Chondrocyte (in vitro differentiated cells): Measurements from ENCODE around the gene OR2A14. TPM values are rescaled to one million over a fixed set of nuclear protein-coding genes. Genes with fewer than 3 reads are reported as not detected.
A peak's percentile ranks its signal among the peaks of the same experiment; 100 is the strongest.
"Not testable (repeated sequence)": the region's sequence is repeated elsewhere in the genome, so short reads cannot be mapped to it uniquely, and the experiment has no call there.

ENCODE experiments used
- DNase-seq: peaks from one replicate; pipeline ENCODE4 v3.0.0; 2021; ENCODE audit warnings: mixed read lengths, low spot score
- H3K27ac Mint-ChIP-seq: one replicate; pipeline ENCODE4 v1.8.0; 2021; ENCODE audit warnings: mild to moderate bottlenecking, moderate library complexity, mixed read lengths; ENCODE audit not compliant: unreplicated experiment
- H3K27me3 Mint-ChIP-seq: 2 replicates; pipeline ENCODE4 v1.8.0; 2021; ENCODE audit warnings: low read depth, mixed read lengths
- H3K36me3 Mint-ChIP-seq: 2 replicates; pipeline ENCODE4 v1.8.0; 2021; ENCODE audit warnings: low read depth, mixed read lengths
- H3K4me1 Mint-ChIP-seq: 2 replicates; pipeline ENCODE4 v1.8.0; 2021; ENCODE audit warnings: low read depth, mild to moderate bottlenecking, mixed read lengths
- H3K4me3 Mint-ChIP-seq: one replicate; pipeline ENCODE4 v1.8.0; 2021; ENCODE audit warnings: mild to moderate bottlenecking, moderate library complexity, mixed read lengths; ENCODE audit not compliant: unreplicated experiment
- H3K9me3 Mint-ChIP-seq: 2 replicates; pipeline ENCODE4 v1.8.0; 2021; ENCODE audit warnings: low read depth, mixed read lengths
- total RNA-seq: library from RNA; stranded (reverse); gene quantifications from 3 replicates; pipeline ENCODE4 v1.2.1, GENCODE V29; 2021
- TF ChIP-seq, protein P1 (sequence below): fragments of 200-600 bp; sonication (generic); IDR thresholded peaks from 2 replicates; pipeline ENCODE4 v1.5.0; 2021; ENCODE audit warnings: antibody characterized with exemption, mild to moderate bottlenecking, moderate library complexity

The OR2A14 gene
- total RNA-seq, 1 donor from 2014 or later: not detected

DNA sequence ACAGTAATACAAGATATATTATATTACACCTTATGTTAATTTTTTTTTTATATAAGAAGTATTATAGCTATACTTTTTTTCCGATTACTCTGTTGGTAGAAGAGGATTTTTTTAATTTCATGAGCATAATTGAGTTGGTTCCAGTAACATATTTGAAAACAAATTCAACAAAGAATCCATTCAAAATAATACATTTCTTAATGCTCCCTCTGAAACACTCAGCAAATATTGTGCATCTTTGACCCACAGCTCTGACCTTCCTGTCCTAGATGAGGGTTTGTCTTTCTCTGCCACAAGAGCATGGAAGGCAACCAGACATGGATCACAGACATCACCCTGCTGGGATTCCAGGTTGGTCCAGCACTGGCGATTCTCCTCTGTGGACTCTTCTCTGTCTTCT, 13.7 kb upstream of the OR2A14 start, which contains the start of gene OR2A2:
TSS of gene OR2A2 (plus strand) at position 301 of the 400 bp plus-strand sequence. CDS start at position 301, 0 bp downstream.
- DNase-seq: no peak
- Mint-ChIP-seq H3K4me1 (no peaks in the 10 kb centered on the region), H3K27ac (peak within 1 kb of the TSS; percentile 5), H3K27me3 (peaks cover 23% of the 10 kb centered on the region), H3K36me3 (no peaks in the 10 kb centered on the region), H3K4me3 (no peak within 1 kb of the TSS), H3K9me3 (no peaks in the 10 kb centered on the region)
- TF ChIP-seq, protein P1, sequence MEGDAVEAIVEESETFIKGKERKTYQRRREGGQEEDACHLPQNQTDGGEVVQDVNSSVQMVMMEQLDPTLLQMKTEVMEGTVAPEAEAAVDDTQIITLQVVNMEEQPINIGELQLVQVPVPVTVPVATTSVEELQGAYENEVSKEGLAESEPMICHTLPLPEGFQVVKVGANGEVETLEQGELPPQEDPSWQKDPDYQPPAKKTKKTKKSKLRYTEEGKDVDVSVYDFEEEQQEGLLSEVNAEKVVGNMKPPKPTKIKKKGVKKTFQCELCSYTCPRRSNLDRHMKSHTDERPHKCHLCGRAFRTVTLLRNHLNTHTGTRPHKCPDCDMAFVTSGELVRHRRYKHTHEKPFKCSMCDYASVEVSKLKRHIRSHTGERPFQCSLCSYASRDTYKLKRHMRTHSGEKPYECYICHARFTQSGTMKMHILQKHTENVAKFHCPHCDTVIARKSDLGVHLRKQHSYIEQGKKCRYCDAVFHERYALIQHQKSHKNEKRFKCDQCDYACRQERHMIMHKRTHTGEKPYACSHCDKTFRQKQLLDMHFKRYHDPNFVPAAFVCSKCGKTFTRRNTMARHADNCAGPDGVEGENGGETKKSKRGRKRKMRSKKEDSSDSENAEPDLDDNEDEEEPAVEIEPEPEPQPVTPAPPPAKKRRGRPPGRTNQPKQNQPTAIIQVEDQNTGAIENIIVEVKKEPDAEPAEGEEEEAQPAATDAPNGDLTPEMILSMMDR: no peak

DNA sequence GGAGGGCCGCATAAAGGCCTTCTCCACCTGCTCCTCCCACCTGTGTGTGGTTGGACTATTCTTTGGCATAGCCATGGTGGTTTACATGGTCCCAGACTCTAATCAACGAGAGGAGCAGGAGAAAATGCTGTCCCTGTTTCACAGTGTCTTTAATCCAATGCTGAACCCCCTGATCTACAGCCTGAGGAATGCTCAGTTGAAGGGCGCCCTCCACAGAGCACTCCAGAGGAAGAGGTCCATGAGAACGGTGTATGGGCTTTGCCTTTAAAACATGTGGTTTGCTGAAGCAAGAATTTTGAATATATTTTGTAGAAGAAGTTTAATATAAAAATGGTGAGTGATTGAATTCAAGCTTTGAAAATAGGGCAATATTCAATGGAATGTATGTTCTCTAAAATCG, 12.7 kb upstream of the OR2A14 start:
- Mint-ChIP-seq H3K4me1 (no peaks in the 10 kb centered on the region), H3K27ac (peak overlapping the region; percentile 5), H3K9me3 (no peaks in the 10 kb centered on the region), H3K27me3 (peaks cover 21% of the 10 kb centered on the region), H3K36me3 (no peaks in the 10 kb centered on the region), H3K4me3 (no peak overlapping the region)
- TF ChIP-seq, protein P1: no peak
- DNase-seq: no peak

DNA sequence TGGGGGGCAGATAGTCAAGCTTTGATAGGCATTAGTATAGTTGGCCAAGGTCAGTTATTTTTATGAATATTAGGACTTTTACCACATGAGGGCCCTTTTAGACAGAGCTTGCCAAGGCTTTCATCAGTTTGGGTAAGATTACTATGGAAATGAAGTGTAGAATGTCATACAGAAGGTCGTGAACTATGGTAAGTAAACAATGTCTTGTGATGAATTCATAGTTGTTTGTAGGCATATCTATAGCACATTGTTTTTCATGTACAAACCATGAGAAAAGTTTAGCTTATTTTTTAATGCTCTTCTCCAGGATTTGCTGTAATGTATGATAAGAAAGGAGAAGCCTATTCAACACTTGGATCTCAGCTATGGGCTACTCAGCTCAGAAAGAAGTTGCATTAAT, 9.3 kb upstream of the OR2A14 start:
- Mint-ChIP-seq H3K4me3 (no peak overlapping the region), H3K9me3 (no peaks in the 10 kb centered on the region), H3K36me3 (no peaks in the 10 kb centered on the region), H3K27ac (no peak overlapping the region), H3K4me1 (no peaks in the 10 kb centered on the region), H3K27me3 (peaks cover 27% of the 10 kb centered on the region)
- TF ChIP-seq, protein P1: no peak
- no peak for DNase-seq

DNA sequence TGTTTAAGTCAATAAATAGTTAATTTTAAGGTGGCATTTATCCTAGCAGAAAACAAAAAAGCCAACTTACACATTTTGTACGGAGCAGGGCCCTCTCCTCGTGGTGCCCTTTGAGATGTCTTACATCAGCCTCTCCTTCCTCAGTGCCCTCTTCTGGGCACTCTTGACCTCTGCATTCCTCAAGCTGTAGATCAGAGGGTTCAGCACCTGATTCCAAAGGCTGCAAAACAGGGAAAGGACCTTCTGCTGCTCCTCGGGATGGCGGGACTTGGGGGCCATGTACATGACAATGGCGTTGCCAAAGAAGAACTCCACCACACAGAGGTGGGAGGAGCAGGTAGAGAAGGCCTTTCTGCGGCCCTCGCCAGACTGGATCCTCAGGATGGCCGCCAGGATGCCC, 4.6 kb upstream of the OR2A14 start:
- Mint-ChIP-seq H3K27ac (no peak overlapping the region), H3K4me3 (no peak overlapping the region), H3K36me3 (no peaks in the 10 kb centered on the region), H3K9me3 (no peaks in the 10 kb centered on the region), H3K27me3 (peaks cover 15% of the 10 kb centered on the region), H3K4me1 (no peaks in the 10 kb centered on the region)
- no peak for DNase-seq
- TF ChIP-seq, protein P1: no peak

DNA sequence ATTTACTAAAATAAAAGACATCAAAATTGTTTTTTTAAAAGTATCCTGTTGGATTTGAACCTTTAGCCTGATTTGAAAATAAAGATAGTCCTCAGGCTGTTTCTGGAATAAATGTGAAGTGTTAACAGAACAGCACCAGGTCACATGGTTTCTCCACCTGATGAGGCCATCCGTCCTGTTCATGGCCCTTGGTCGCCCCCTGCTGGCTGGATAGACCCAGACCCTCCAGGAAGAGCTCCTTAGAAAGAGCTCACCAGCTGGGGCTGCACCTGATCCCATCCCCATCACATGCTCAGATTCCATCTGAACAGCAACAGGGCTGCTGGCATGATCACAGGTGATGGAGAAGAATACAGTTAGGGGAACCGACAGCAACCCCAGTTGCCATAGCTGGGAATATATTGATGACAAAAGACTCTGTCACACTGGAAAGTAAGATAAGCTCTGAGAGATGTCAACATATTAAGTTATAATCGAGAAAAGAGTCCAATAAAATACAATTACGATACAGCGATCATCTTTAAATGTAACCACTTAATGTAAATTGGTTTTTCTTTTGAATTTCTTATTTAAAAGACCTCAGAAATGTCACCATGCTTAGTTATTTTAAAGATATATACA, 4.8 kb downstream of the OR2A14 start:
- no peak overlapping the region for H3K27ac Mint-ChIP-seq
- H3K9me3 Mint-ChIP-seq: no peaks in the 10 kb centered on the region
- H3K27me3 Mint-ChIP-seq: peaks cover 19% of the 10 kb centered on the region
- H3K4me3 Mint-ChIP-seq: no peak overlapping the region
- DNase-seq: no peak
- no peaks in the 10 kb centered on the region for H3K36me3 Mint-ChIP-seq
- TF ChIP-seq, protein P1: peak; percentile 86
- H3K4me1 Mint-ChIP-seq: no peaks in the 10 kb centered on the region

DNA sequence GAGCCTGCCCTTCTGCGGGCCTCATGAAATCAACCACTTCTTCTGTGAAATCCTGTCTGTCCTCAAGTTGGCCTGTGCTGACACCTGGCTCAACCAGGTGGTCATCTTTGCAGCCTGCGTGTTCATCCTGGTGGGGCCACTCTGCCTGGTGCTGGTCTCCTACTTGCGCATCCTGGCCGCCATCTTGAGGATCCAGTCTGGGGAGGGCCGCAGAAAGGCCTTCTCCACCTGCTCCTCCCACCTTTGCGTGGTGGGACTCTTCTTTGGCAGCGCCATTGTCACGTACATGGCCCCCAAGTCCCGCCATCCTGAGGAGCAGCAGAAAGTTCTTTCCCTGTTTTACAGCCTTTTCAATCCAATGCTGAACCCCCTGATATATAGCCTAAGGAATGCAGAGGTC, 6.6 kb downstream of the OR2A14 start:
- not testable (repeated sequence) for H3K9me3 Mint-ChIP-seq, H3K4me1 Mint-ChIP-seq, H3K36me3 Mint-ChIP-seq, H3K4me3 Mint-ChIP-seq, H3K27ac Mint-ChIP-seq, DNase-seq
- H3K27me3 Mint-ChIP-seq: peaks cover 14% of the 10 kb centered on the region
